ENCODE results near the gene CRPPA. TPM values are rescaled to one million over a fixed set of nuclear protein-coding genes. Genes with fewer than 3 reads are reported as not detected.
"Not testable (repeated sequence)": the region's sequence is repeated elsewhere in the genome, so short reads cannot be mapped to it uniquely, and the experiment has no call there.

CRPPA gene
- total RNA-seq, result 0.63 and 1.1 TPM in 2 replicates

DNA sequence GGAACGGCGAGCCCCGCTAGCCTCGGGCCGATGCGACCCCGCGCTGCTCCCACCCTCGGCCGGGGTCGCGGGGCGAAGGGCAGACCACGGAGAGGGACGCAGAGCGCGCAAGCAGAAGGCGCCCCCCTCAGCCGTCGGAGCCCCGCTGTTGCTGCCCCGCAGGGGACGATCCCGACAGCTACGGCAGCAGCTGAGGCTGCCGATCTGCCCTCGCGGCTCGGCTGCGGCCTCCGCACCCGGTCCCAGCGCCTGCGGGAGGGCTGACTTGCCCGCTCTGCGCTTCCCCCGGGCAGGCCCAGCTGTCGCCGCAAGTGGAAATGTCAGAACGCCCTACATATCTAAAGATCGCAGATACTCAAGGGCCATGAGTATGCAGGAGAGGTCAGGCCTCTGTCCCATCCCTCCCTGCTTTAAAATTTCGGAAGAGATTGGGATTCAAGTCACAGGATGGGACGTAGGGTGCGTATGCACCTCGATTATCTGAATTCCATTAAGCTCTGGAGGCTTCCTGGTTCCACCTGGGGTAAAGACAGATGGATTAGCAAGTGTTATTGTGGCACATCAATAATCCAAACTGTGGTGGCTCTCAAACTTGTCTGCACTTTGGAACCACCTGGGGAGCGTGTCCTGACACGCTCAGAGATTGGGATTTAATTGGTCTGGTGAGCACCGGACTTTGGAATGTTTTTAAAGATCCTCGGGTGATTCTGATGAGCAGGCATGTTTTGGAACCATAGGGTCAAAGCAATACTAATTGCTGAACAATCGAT is at the start of gene CRPPA:
CRPPA (minus strand) TSS at position 206 of the 770 bp plus-strand sequence. CDS start 216 bp downstream, outside the sequence.
- intact Hi-C loops (cut with micrococcal nuclease), result loop anchor here (2.0 to 5.0 kb wide), 6 partner anchors 331 to 1517 kb away; partner anchors contain the start of genes AHR and TSPAN13

DNA sequence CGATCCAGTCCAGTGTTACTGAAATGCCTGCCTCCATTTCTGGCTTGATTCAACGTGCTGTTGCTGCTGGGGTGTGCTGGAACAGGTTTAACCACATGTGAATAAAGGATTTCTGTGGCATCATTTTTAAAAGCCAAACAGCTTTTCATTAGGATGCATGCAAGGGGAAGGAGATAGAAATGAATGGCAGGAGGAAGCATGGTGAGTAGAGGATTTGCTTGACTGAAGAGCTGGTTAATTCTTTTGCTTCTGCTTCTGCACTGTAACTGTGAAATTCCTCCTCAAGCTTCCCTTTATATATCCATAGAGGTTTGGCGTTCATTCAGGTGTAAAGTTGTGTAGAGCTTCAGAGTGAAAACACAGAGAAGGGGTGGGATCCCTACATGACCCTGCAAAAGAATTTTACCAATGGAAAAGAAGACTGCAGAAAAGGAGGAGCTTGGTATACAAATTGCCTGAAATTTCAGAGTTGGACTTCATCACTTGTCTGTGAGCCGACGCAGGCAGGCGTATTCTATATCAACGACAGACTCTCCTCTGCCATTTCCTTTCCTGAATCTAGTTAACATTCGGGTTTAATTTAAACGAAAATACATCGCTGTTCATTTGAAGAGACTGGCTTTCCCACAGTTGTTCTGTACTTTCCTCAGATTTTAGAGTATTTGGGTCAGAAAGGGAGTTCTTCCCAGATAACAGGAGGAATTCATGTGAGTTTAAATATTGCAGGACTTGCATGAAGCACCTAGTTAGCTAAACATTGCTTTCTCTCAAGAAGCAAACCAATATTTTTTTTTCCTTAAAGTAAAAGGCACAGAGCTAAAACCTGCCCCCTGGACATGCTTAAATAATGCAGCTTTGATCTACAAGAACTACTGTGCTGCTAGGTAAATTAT is 44.4 kb upstream of the CRPPA start, which contains the start of gene SOSTDC1:
SOSTDC1 (minus strand) TSS at position 270 of the 893 bp plus-strand sequence; CDS start at position 200, 70 bp downstream.
- intact Hi-C loops (cut with micrococcal nuclease), result no loop called here

DNA sequence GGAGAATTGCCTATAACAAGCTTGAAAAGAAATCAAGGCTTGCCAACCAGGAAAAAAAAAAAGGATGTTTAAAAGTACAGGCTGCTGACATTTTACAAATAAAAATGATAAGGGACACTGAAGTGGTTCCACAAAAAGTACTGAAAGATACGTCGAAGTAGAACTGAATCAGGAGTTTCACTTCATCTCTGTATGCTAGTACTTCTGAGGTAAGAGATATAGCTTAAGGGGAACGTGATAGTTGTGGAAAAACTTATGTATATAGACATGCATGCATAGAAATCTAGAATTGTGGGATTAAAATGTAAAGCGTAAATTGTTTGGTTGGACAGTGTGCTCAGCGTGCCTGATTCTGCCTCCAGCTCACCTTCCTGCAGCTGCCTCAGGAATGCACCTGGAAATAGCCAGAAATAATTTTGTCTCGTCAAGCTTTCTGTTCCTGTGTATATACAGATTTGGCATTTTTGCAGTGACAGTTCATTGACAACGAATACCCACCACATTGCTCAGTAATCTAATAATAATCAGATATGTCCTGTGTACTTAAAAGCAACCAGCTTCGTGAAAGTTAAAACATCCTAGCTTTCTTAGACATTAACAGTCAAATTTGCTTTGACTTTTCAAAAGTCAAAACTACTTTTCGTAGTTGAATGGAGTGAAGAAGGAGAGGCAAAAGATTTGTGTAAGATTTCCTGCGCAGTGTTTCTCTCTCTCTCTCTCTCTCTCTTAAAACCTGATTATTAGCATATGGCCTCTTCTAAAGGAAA is 42.8 kb upstream of the CRPPA start:
- intact Hi-C loops (cut with micrococcal nuclease), result no loop called here

DNA sequence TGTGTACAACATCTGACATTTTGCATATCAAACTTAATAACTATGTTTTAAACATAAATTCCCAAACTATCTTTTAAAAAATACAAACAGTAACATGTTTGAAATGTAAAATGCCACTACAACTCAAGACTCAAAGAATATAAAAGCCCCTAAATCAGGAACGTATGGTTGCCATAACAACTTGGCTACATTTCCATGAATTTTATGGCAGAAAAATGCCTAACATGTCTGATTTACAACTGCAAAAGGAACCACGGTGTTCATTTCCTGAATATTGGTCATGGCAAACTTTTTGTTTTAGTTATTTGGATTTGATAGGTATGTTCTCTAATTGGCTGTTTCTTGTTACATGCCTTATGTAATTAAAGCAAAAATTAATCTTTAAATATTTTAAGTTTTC is 42.2 kb upstream of the CRPPA start:
- intact Hi-C loops (cut with micrococcal nuclease), result no loop called here

DNA sequence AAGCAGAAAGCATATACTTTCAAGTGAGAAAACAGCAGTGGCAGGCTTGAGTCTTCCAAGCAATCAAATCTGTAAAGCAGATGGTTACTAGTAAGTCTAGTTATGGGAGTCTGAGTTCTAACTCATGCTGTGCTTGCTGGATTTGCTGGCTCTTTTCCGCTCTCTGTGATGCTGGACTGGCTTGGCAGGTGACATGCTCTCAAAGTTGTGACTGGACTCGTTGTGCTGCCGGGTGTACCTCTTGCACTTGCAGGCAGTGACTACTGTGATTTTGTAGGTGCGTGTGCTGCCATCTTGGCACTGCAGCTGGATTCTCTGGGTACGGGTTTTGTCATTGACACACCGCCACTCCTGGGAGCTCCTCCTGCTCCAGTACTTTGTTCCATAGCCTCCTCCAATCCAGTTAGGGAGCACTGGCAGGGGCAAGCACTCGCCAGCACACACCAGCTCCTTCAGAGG is 41.1 kb upstream of the CRPPA start:
- intact Hi-C loops (cut with micrococcal nuclease), result no loop called here

DNA sequence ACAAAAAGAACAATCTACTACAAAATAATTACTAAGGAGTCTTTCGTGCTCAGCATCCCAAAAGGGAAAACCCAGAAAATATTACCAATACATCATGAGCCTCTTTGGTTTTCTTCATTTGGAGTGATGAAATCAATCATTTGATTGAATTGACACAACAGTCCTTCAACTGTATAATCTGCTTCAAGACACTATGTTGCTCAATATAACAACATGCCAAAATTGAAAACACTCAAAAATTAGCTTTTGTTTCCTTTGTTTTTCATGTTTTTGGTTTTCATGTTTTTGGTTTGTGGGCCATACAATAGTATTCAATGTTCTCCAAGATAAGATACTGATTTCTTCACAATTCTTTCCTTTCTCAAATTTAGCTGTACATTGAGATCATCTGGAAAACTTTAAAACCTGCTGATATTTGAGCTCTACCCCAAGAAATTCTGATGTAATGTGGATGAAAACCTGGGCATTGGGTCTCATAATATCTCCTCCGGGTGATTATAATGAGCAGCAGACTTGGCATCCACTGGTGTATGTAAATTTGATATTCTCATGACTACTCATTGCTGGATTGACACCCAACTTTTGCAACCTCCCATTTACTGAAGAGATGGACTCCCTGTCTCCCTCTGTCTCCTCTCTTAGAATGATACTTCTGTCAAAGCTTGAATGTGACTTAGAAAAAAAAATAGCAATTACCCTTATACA is 39.6 kb upstream of the CRPPA start:
- intact Hi-C loops (cut with micrococcal nuclease), result no loop called here

DNA sequence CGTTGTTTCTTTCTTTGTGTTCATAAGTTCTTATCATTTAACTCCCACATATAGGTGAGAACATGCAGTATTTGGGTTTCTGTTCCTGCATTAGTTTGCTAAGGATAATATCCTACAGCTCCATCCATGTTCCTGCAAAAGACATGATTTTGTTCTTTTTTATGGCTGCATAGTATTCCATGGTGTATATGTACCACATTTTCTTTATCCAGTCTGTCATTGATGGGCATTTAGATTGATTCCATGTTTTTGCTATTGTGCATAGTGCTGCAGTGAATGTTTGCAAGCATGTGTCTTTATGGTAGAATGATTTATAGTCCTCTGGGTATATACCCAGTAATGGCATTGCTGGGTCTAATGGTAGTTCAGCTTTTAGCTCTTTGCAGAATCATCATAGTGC is 35.0 kb upstream of the CRPPA start:
- intact Hi-C loops (cut with micrococcal nuclease), result not testable (repeated sequence)

DNA sequence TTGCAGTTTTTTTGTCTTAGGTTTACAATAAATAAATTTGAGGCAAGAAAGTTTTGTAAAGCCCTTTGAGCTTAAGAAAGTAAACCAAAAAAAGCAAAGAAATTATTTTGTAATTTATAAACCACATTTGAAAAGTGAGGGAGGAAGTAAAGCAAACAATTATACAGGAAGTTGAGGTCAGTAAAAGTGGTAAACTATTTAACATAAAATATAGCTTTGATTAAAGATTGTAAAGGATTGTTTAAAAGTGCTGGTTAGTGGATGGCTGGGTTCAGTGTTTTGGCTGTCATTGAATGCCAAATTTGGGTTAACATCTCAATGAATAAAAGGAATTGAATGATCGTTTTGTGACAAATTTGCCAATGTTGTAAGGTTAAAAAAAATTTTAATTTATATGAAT is 34.3 kb upstream of the CRPPA start:
- intact Hi-C loops (cut with micrococcal nuclease), result no loop called here

DNA sequence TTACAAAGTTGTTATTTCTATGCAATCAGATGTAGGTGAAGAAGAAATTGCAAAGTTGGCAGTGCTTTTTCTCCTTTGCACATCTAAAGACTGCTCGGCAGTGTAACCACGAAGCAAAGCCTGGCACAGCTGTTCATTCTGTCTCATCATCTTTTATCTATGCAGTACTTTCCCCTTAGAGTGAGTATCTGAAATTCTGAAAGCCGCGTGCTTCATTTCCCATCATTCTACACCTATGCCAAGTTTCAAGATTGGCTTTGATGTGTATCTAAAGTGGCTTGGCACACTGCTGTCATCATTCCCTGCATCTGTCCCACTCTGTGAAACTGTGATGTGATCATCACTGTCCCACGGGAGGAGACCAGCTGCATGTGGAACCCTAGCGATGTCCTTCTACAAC is 29.0 kb upstream of the CRPPA start:
- intact Hi-C loops (cut with micrococcal nuclease), result no loop called here

DNA sequence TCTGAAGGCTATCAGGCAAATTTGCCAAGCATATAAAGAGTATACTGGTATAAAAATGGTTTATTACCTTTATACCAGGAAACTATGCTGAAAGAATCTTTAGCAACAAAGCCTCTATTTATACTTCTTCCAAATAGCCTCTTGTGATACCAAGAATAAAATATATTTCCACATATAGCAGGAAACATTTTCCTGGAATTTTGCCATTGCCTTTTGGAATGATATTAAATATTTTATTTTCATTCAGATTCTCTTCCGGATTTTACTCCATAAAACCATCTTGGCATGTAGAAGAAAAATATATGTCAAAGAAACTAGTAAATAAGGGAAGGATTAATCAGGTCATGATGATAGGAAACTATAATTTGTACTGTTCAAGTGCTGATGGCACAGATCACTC is 26.5 kb upstream of the CRPPA start:
- intact Hi-C loops (cut with micrococcal nuclease), result no loop called here

DNA sequence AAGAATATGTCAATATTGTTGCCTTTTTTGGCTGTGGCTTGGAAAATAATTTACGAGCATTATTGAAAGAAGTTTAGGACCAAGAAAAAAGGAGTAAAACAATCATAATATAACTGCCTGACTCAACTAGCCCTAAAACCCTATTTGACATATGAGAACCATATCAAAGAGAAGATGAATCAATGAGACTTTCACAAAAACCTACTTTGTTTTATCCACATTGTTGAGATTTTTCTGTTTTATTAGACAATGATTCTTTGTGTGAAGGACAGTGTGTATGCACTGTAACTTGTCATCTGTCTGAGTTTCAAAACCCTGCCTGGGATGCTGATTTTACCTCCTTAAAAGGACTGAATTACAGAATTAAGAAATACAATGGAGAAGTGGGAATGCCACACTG is 25.2 kb upstream of the CRPPA start:
- intact Hi-C loops (cut with micrococcal nuclease), result no loop called here

DNA sequence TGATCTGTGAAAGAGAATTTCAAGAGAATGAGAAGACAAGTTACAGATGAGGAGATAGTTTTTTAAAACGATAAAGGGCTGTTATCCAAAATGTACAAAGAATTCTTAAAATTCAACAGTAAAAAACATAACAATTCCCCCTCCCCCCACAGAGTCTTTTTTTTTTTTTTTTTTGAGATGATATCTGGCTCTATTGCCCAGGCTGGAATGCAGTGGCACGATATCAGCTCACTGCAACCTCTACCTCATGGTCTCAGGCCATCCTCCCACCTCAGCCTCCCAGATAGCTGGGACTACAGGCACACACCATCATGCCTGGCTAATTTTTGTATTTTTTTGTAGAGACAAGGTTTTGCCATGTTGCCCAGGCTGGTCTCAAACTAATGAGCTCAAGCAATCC is 22.5 kb upstream of the CRPPA start:
- intact Hi-C loops (cut with micrococcal nuclease), result not testable (repeated sequence)

DNA sequence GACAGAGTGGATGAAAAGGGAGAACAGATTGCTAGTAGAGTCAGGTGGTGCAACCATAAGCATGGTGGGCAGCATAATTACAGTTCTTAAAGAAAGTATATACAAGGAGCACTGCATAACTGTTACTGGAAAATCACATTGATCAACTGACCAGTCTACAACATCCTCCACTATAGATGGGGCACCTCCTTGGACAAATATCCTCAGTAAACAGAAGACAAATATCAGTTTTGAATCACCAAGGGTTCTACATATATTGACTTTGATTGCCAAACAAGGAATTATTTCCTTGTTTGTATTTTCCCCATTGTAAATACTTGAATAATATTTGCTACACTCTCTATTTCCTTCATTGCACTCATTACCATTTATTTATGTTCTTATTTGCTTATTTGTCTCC is 17.6 kb upstream of the CRPPA start:
- intact Hi-C loops (cut with micrococcal nuclease), result no loop called here

DNA sequence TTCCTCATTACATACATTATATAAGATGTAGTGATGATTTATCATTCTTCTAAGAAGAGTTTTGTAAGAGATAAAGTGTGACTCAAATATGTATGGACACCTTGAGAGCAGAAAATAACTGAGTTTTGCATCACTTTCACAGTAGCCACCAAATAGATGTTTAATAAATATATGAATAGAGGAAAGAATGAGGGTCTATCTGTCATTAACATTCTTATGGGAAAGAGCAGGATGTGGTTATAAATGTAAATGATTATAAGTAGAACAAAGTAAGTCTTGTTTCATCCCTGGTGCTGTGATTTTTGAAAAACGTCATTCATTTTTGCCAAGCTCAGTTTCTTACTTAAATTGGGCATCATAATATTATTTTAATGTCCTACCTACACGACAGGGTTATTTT is 15.0 kb upstream of the CRPPA start:
- intact Hi-C loops (cut with micrococcal nuclease), result no loop called here

DNA sequence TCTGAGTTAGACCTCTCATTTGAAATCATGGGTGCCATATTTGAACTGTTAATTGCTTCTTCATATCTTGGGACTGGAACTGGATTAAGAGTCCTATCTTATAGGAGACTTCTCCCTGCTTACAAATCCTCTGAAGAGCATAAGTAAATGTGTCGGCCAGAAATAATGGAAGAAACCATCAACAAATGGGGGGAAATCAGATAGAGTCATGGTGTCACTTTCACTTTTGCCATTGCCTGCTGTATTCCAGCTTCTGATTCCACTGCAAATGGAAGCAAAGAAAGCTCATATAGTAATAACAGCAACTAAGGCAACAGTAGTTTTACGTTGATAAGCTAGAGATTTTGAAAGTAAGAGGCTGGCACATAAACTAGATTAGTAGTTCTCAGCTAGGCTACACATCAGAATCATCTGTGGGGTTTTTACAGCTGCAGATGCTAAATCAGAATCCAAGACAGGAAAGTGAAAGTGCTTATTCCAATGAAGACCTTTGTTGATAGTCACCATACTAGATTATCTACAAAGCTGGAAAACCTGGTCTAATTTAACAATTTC is 12.3 kb upstream of the CRPPA start:
- intact Hi-C loops (cut with micrococcal nuclease), result no loop called here

DNA sequence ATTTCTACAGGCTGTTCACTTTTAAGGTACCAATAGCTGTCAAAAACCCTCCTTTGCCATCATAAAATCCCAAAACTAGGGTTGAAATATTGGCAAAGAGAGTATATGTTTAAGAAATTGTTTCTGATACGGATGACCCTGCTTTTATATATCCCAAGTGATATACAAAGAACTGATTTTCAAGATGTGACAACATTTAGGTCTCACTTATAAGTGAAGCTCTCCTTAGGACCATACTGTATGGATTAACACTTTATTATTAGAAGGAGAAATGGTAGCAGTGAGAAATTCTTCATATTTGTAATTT is 11.0 kb upstream of the CRPPA start:
- intact Hi-C loops (cut with micrococcal nuclease), result loop anchor here (1.0 kb wide), 2 partner anchors 133 to 486 kb away; no protein-coding TSS in a partner anchor

DNA sequence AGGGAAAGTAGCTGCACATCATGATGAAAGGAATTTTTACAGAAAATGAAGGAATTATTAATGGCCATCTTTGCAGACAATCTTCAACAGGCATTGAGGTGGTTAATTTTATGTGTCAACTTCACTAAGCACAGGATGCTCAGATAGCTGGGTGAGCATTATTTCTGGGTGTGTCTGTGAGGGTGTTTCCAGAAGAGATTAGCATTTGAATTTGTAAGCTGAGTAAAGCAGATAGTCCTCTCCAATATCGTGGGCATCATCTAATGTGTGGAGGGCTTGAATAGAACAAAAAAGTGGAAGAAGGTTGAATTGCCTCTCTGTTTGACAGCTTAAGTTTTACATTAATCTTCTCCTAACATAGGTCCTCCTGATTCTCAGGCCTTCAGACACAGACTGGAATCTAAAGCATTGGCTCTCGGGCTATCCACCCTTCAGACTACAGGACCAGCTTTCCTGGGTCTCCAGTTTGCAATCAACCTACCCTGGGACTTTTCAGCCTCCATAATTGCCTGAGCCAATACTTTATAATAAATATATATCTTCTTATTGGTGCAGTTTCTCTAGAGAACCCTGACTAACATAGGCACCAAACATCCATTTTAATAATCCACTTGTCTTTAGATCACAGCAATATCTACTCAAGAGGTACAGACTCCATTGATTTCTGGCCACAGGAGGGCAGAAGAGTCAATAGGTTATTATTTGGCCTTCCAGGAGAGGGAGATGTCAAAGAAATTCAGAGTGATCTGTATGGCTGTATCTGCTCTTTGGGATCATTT is 10.5 kb upstream of the CRPPA start:
- intact Hi-C loops (cut with micrococcal nuclease), result loop anchor here (1.0 kb wide), 2 partner anchors 133 to 486 kb away; no protein-coding TSS in a partner anchor

DNA sequence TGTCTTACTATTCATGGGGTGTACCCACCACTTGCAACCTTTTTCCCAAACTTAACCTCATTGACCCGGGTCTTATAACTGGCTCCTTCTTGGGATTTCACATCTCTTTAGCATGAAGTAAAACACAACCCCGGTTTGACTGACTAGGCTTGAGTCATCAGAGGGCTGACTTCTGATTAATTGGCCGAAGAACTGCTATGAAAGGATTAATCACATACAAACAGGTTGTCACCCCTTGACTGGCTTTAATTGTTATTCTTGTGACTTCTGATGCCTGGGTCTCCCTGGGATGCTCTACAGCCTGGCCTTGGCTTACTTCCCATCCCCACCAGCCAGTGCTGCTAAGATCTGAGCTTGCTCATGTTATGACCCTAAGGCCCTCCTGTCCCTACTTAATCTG is 8.8 kb upstream of the CRPPA start:
- intact Hi-C loops (cut with micrococcal nuclease), result no loop called here

DNA sequence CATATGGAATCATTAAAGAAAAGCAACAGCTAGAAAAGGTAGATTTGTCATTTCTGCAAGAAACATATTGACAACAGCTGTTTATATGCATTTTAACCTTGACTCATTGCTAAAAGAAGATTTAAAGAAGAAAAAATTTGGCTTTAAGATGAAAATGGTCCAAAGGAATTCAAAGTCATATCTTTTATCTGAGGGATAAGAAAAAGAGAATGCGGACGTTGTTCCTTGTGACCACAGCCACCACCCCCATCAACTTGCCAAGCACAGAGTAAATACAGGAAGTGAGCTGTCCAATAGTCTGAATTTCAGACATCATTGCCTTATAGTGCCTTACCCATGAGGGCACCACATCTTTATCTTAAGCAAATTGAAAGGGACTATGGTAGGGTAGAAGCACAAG is 7.3 kb upstream of the CRPPA start:
- intact Hi-C loops (cut with micrococcal nuclease), result no loop called here

DNA sequence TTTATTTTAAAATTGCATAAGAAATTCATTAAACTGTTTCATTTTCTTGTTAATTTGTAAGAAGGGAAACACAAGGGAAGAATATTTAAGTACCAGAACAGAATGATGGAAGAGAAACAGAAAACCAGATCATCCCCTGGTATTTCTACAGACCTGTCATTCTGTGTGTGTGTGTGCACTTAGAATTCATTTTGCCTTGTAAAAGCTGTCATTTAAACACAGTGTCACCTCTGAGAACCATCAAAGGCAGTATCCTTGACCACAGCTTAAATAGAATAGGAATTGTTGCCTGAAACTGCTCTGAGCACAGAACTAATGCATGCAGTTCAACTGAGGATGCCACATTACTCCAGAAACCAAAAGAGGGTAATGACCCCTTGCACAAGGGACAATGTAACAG is 6.8 kb upstream of the CRPPA start:
- intact Hi-C loops (cut with micrococcal nuclease), result no loop called here
